Body of pancreas (tissue), 4 donors: ENCODE results near the gene DLD.

Source experiments
- CTCF ChIP-seq, 7 experiments: fragments of 450-650 bp in 4 of 7; fragments of 200-600 bp in 3 of 7; sonication (generic) in 3 of 7; IDR thresholded peaks; one replicate each; pipeline ENCODE4 v1.5.1; 2016 to 2019; ENCODE audit warnings: antibody characterized with exemption in 7 of 7
- POLR2A ChIP-seq, 3 donors: fragments of 450-650 bp; IDR thresholded peaks; one replicate each; pipeline ENCODE4 v1.6.1; 2016; ENCODE audit warnings: antibody characterized with exemption in 3 of 3, mild to moderate bottlenecking in 2 of 3

GRCh38 chr7:107902381-107902780 lies 11.4 kb downstream of the DLD start:
- TF ChIP-seq CTCF (IDR thresholded peaks at IDR 0.05): no peak
- no peak for TF ChIP-seq POLR2A (IDR thresholded peaks at IDR 0.05)
